Neutrophil (primary cell): ENCODE data around the gene CTBP1.

ENCODE experiments used
- H3K27ac ChIP-seq: fragments of 200-600 bp; sonication (generic); 2 replicates; pipeline ENCODE4 v1.5.1; 2016; ENCODE audit warnings: mild to moderate bottlenecking, moderate library complexity
- H3K27me3 ChIP-seq: fragments of 200-600 bp; sonication (generic); 2 replicates; pipeline ENCODE4 v1.6.0; 2016; ENCODE audit warnings: mild to moderate bottlenecking
- H3K36me3 ChIP-seq: fragments of 200-600 bp; sonication (generic); 2 replicates; pipeline ENCODE4 v1.5.1; 2017
- H3K4me1 ChIP-seq, 2 experiments: fragments of 200-600 bp in 1 of 2; sonication (generic) in 1 of 2; 1 replicate in 1 of 2; 2 replicates in 1 of 2; pipeline versions ENCODE4 v1.5.1 to v1.6.1; 2013 to 2016; ENCODE audit warnings: low read depth in 1 of 2, low read length in 1 of 2, mild to moderate bottlenecking in 1 of 2, moderate library complexity in 1 of 2; ENCODE audit not compliant: control insufficient read depth in 1 of 2, insufficient read depth in 1 of 2
- H3K4me3 ChIP-seq, 2 experiments: fragments of 200-600 bp in 1 of 2; sonication (generic) in 1 of 2; 1 replicate in 1 of 2; 2 replicates in 1 of 2; pipeline ENCODE4 v1.5.1; 2013 to 2016; ENCODE audit warnings: low read depth in 1 of 2, low read length in 1 of 2, mild to moderate bottlenecking in 1 of 2, moderate library complexity in 1 of 2
- H3K9me3 ChIP-seq: fragments of 200-600 bp; sonication (generic); 2 replicates; pipeline ENCODE4 v1.5.1; 2016
- CTCF ChIP-seq: fragments of 200-600 bp; sonication (generic); IDR thresholded peaks from 2 replicates; pipeline ENCODE4 v1.5.1; 2016; ENCODE audit warnings: antibody characterized with exemption

The CTBP1 gene

GRCh38 chr4:1227816-1228215 is 21.1 kb downstream of the CTBP1 start:
- Histone ChIP-seq H3K4me3 (no peak overlapping the region), H3K27me3 (no peaks in the 10 kb centered on the region), H3K27ac (peak overlapping the region; percentile 18), H3K9me3 (no peaks in the 10 kb centered on the region), H3K36me3 (peaks cover 96% of the 10 kb centered on the region), H3K4me1 (no peaks in the 10 kb centered on the region)
- TF ChIP-seq CTCF: no peak

GRCh38 chr4:1226598-1226997 is 22.3 kb downstream of the CTBP1 start:
- Histone ChIP-seq H3K27me3 (no peaks in the 10 kb centered on the region), H3K4me3 (no peak overlapping the region), H3K36me3 (peaks cover 100% of the 10 kb centered on the region), H3K9me3 (no peaks in the 10 kb centered on the region), H3K27ac (no peak overlapping the region), H3K4me1 (no peaks in the 10 kb centered on the region)
- no peak for TF ChIP-seq CTCF

DNA sequence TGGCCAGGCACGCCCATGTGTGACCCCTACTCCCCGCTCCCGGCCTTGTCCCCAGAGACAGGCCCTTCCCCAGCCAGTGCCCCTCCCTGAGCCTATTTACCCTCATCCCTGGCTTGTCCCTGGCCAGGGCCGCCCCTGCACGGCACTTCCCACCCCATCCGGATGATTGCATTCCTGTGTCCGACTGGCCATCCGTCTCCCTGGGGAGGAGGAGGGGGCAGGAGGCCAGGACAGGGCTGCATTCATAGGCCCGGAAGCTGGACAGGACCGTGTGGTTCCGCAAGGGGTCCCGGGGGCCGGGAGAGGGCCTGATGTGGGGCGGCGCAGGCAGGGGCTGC is 22.8 kb downstream of the CTBP1 start:
- peaks cover 100% of the 10 kb centered on the region for H3K36me3 ChIP-seq
- H3K27ac ChIP-seq: no peak overlapping the region
- H3K27me3 ChIP-seq: no peaks in the 10 kb centered on the region
- H3K4me3 ChIP-seq: no peak overlapping the region
- TF ChIP-seq CTCF: no peak
- H3K9me3 ChIP-seq: no peaks in the 10 kb centered on the region
- no peaks in the 10 kb centered on the region for H3K4me1 ChIP-seq

GRCh38 chr4:1225272-1226143 is 23.4 kb downstream of the CTBP1 start:
- Histone ChIP-seq H3K4me3 (no peak overlapping the region), H3K4me1 (no peaks in the 10 kb centered on the region), H3K27me3 (no peaks in the 10 kb centered on the region), H3K36me3 (peaks cover 97% of the 10 kb centered on the region), H3K9me3 (no peaks in the 10 kb centered on the region), H3K27ac (no peak overlapping the region)
- no peak for TF ChIP-seq CTCF

DNA sequence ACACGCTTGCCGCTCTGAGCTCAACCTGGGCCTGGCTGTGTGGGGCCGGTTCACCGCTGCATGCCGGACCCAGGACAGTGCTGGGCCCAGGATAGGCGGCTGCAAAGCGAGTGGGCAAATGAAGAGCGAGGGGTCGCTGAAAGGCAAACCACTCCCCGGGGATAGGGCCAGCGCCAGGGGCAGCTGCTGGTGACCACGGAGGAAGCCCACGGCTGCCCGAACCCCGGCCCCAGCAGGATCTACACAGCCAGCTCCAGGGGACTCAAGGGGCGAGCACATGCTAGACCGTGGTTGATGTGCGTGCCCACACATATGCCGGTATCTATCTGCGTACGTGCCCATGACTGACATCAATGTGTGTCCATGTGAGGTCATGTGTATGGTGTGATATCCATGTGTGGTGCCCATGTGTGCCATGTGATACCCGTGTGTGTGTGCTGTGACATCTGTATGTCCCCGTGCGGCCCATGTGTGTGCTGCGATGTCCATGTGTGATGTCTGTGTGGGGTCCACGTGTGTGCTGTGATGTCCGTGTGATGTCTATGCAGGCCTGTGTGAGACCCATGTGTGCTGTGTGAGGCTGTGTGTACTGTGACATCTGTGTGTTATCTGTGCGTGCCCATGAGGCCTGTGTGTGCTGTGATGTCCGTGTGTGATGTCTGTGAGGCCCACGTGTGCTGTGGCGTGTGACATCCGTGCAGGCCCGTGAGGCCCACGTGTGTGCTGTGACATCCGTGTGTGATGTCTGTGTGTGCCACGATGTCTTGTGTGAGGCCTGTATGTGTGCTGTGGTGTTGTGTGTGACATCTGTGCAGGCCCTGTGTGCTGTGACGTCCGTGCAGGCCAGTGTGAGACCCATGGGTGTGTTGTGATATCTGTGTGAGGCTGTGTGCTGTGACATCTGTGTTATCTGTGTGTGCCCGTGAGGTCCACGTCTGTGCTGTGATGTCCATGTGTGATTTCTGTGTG is 24.8 kb downstream of the CTBP1 start:
- Histone ChIP-seq H3K9me3 (no peaks in the 10 kb centered on the region), H3K27me3 (no peaks in the 10 kb centered on the region), H3K36me3 (peaks cover 83% of the 10 kb centered on the region), H3K4me1 (peaks cover 5 to 7% of the 10 kb centered on the region in 2 experiments), H3K27ac (no peak overlapping the region), H3K4me3 (no peak overlapping the region)
- no peak for TF ChIP-seq CTCF
